GM12878 (cell line): Measurements from ENCODE around the gene MGA. TPM values are rescaled to one million over a fixed set of nuclear protein-coding genes. Genes with fewer than 3 reads are reported as not detected.

Source experiments
- ATAC-seq: fragments of 200-7000 bp; cut with Tn5 transposase; 3 replicates; pipeline ENCODE4 v1.9.1; 2020; ENCODE audit warnings: mild to moderate bottlenecking, moderate library complexity
- BruUV-seq: library from RNA; stranded (reverse); fragments of 400-500 nt; replicated peaks from 2 replicates; lab custom pipeline; 2021; lab: Mats Ljungman, UMichigan
- CTCF ChIA-PET: fragments of 300-600 bp; sonication (Branson Sonifier 250); formaldehyde crosslinking; extraction: SDS; loops from one replicate; lab custom pipeline; 2021; ENCODE audit warnings: inconsistent platforms; lab: Yijun Ruan, JAX
- POLR2A ChIA-PET: fragments of 350-600 bp; formaldehyde crosslinking; extraction: SDS; loops from one replicate; lab custom pipeline; 2021; ENCODE audit warnings: inconsistent platforms; lab: Charles Lee
- RAD21 ChIA-PET: fragments of 300-600 bp; sonication (Branson Sonifier 250); formaldehyde crosslinking; loops from one replicate; lab custom pipeline; 2023; ENCODE audit warnings: antibody characterized with exemption; ENCODE audit not compliant: unreplicated experiment; lab: Charles Lee
- SMC1A ChIA-PET: fragments of 300-600 bp; sonication (Branson Sonifier 250); formaldehyde crosslinking; loops from one replicate; lab custom pipeline; 2023; ENCODE audit not compliant: unreplicated experiment, uncharacterized antibody; lab: Charles Lee
- DNase-seq: peaks from one replicate; pipeline ENCODE4 v3.0.0-alpha.2; 2011; ENCODE audit warnings: low read depth, low spot score
- FAIRE-seq: peaks from 3 replicates; lab custom pipeline; 2011; peaks lifted over from hg19 to GRCh38; lab: Jason Lieb, UNC
- H2AFZ ChIP-seq: 2 replicates; pipeline ENCODE4 v1.6.0; 2011; ENCODE audit warnings: low read depth, low read length, control low read depth; ENCODE audit not compliant: control insufficient read depth
- H3K27ac ChIP-seq: 2 replicates; pipeline ENCODE4 v1.5.1; 2011; ENCODE audit warnings: control low read depth; ENCODE audit not compliant: control insufficient read depth, insufficient read depth
- H3K27me3 ChIP-seq, 2 experiments: replicated peaks in 1 of 2; 2 replicates each; pipeline versions ENCODE4 v1.6.0 to v1.6.1; 2011; ENCODE audit warnings: low read length in 1 of 2; ENCODE audit not compliant: control insufficient read depth in 2 of 2, insufficient read depth in 2 of 2
- H3K36me3 ChIP-seq, 2 experiments: 2 replicates each; pipeline ENCODE4 v1.5.1; 2011; ENCODE audit warnings: low read length in 1 of 2; ENCODE audit not compliant: control insufficient read depth in 2 of 2, insufficient read depth in 2 of 2
- H3K4me1 ChIP-seq: 2 replicates; pipeline ENCODE4 v1.6.1; 2011; ENCODE audit warnings: mild to moderate bottlenecking, low read length, moderate library complexity, mixed read lengths; ENCODE audit not compliant: control insufficient read depth, insufficient read depth
- H3K4me2 ChIP-seq: 2 replicates; pipeline ENCODE4 v1.6.0; 2011; ENCODE audit warnings: control low read depth; ENCODE audit not compliant: control insufficient read depth, insufficient read depth
- H3K4me3 ChIP-seq: fragments of 200-600 bp; sonication (generic); 2 replicates; pipeline ENCODE4 v1.5.1; 2016
- H3K79me2 ChIP-seq: 2 replicates; pipeline ENCODE4 v1.6.0; 2011; ENCODE audit warnings: low read length; ENCODE audit not compliant: control insufficient read depth, insufficient read depth
- H3K9ac ChIP-seq: 2 replicates; pipeline ENCODE4 v1.8.0; 2011; ENCODE audit warnings: low read length, control low read depth, mixed read lengths; ENCODE audit not compliant: control insufficient read depth, insufficient read depth
- H3K9me3 ChIP-seq: replicated peaks from 3 replicates; pipeline ENCODE4 v1.5.1; 2011; ENCODE audit warnings: mild to moderate bottlenecking, low read length; ENCODE audit not compliant: control insufficient read depth, insufficient read depth
- H4K20me1 ChIP-seq: 2 replicates; pipeline ENCODE4 v1.6.0; 2011; ENCODE audit not compliant: control insufficient read depth, insufficient read depth
- ATF3 ChIP-seq: IDR thresholded peaks from 2 replicates; pipeline ENCODE4 v1.6.1; 2011; ENCODE audit warnings: low read depth, mild to moderate bottlenecking, low read length, moderate library complexity, borderline replicate concordance; ENCODE audit errors: extremely low read depth
- CBFB ChIP-seq: IDR thresholded peaks from 2 replicates; pipeline ENCODE4 v1.6.1; 2016; ENCODE audit warnings: antibody characterized with exemption, low read depth
- CBX3 ChIP-seq: fragments of 200-600 bp; sonication (generic); IDR thresholded peaks from 2 replicates; pipeline ENCODE4 v1.6.1; 2016; ENCODE audit warnings: low read depth, borderline replicate concordance
- CREM ChIP-seq: IDR thresholded peaks from 2 replicates; pipeline ENCODE4 v1.6.1; 2014; ENCODE audit warnings: antibody characterized with exemption, low read depth
- E4F1 ChIP-seq: fragments of 450-650 bp; IDR thresholded peaks from 2 replicates; pipeline ENCODE4 v1.6.1; 2018; ENCODE audit warnings: borderline replicate concordance, mild to moderate bottlenecking; ENCODE audit not compliant: partially characterized antibody
- EED ChIP-seq: sonication (generic); IDR thresholded peaks from 2 replicates; pipeline ENCODE4 v1.6.1; 2016; ENCODE audit warnings: antibody characterized with exemption, low read depth
- FOXK2 ChIP-seq: fragments of 450-650 bp; IDR thresholded peaks from 2 replicates; pipeline ENCODE4 v1.6.1; 2017; ENCODE audit warnings: mild to moderate bottlenecking, moderate library complexity
- IKZF2 ChIP-seq, 2 experiments: fragments of 450-650 bp; IDR thresholded peaks; 2 replicates each; pipeline ENCODE4 v1.6.1; 2017; ENCODE audit warnings: mild to moderate bottlenecking in 2 of 2, moderate library complexity in 2 of 2
- JUND ChIP-seq: IDR thresholded peaks from 2 replicates; pipeline ENCODE4 v1.6.1; 2012; ENCODE audit warnings: low read depth, mild to moderate bottlenecking, low read length, improper control_type of control experiment, moderate library complexity
- MEF2A ChIP-seq: IDR thresholded peaks from 2 replicates; pipeline ENCODE4 v1.6.1; 2011; ENCODE audit warnings: low read depth, mild to moderate bottlenecking, low read length, moderate library complexity; ENCODE audit not compliant: insufficient read depth
- MYB ChIP-seq: fragments of 150-350 bp; IDR thresholded peaks from 2 replicates; pipeline ENCODE4 v1.6.1; 2014; ENCODE audit warnings: mild to moderate bottlenecking, low read depth, low read length, borderline replicate concordance
- MYC ChIP-seq: IDR thresholded peaks from 2 replicates; pipeline ENCODE4 v1.6.1; 2011; ENCODE audit warnings: mild to moderate bottlenecking, low read length, moderate library complexity, inconsistent platforms; ENCODE audit not compliant: insufficient read depth, insufficient replicate concordance, insufficient read length, severe bottlenecking
- NR2C2 ChIP-seq: IDR thresholded peaks from 2 replicates; pipeline ENCODE4 v1.6.1; 2011; ENCODE audit warnings: borderline replicate concordance, low read depth; ENCODE audit not compliant: control insufficient read depth, insufficient read length
- PAX5 ChIP-seq: IDR thresholded peaks from 2 replicates; pipeline ENCODE4 v1.6.1; 2011; ENCODE audit warnings: low read depth, low read length, borderline replicate concordance
- PRDM15 ChIP-seq: fragments of 450-650 bp; formaldehyde crosslinking; IDR thresholded peaks from 2 replicates; pipeline ENCODE4 v1.4.0; 2020; ENCODE audit warnings: mild to moderate bottlenecking, moderate library complexity
- SUPT20H ChIP-seq: IDR thresholded peaks from 2 replicates; pipeline ENCODE4 v1.6.1; 2011; ENCODE audit warnings: low read depth, mild to moderate bottlenecking, low read length, moderate library complexity, borderline replicate concordance; ENCODE audit not compliant: control insufficient read depth
- ZNF274 ChIP-seq: IDR thresholded peaks from one replicate; pipeline ENCODE4 v1.8.0; 2011; ENCODE audit not compliant: insufficient read length, insufficient read depth
- WGBS: methylation state at CpG from one replicate; pipeline ENCODE4 v1.1.6; 2016; ENCODE audit warnings: low lambda C conversion rate; ENCODE audit not compliant: insufficient replicate concordance, insufficient coverage; ENCODE audit errors: missing lambda C conversion rate; 5-methylcytosine and 5-hydroxymethylcytosine counted together
- in situ Hi-C: fragments of 300-500 bp; cut with MboI; formaldehyde crosslinking; loops from 9 replicates; pipeline ENCODE4 v1.14.3; 2018; ENCODE audit warnings: mixed read lengths
- intact Hi-C: fragments of 100-400 bp; cut with micrococcal nuclease; formaldehyde crosslinking; loops from one replicate; pipeline ENCODE4 v1.14.2; 2022; ENCODE audit not compliant: unreplicated experiment
- polyA plus RNA-seq, 11 experiments: library from polyadenylated mRNA; depleted of rRNA in 4 of 11; unstranded in 6 of 11; stranded (reverse) in 5 of 11; fragments of >200 nt; fragmentation: Nextera tagmentation in 4 of 11; fragmentation: Illumina TruSeq in 1 of 11; extraction: Ambion mirVana in 4 of 11; extraction: Trizol in 1 of 11; gene quantifications; 1 replicate in 1 of 11; 2 replicates in 10 of 11; pipeline versions ENCODE4 v1.2.1 to v1.2.3, GENCODE V29; 2011 to 2016; ENCODE audit warnings: inconsistent platforms in 2 of 11, missing spikeins in 2 of 11, low read depth in 1 of 11
- total RNA-seq, 4 experiments: library from RNA; depleted of rRNA in 3 of 4; stranded (reverse); fragments of >200 nt in 3 of 4; fragmentation: Illumina TruSeq in 1 of 4; extraction: Trizol in 1 of 4; gene quantifications; 2 replicates each; pipeline versions ENCODE4 v1.2.1 to v1.2.3, GENCODE V29; 2013 to 2021

MGA gene
- total and polyA plus RNA-seq, 10 of the 15 experiments (the other 5 are each of a cell fraction or from before 2014, with no cell fraction given), result 2.6 to 29.6 (median 17.0) TPM

GRCh38 chr15:41756198-41756597 lies 96.0 kb downstream of the MGA start:
- TF ChIP-seq ATF3, result no peak
- TF ChIP-seq MEF2A, result no peak
- TF ChIP-seq EED, result no peak
- TF ChIP-seq MYC, result no peak
- TF ChIP-seq E4F1, result no peak
- TF ChIP-seq CREM, result no peak
- TF ChIP-seq CBFB, result no peak
- no peak for TF ChIP-seq IKZF2 (IDR thresholded peaks at IDR 0.05)
- TF ChIP-seq FOXK2, result no peak
- TF ChIP-seq NR2C2, result no peak
- no peak for TF ChIP-seq PRDM15
- no peak for TF ChIP-seq CBX3
- TF ChIP-seq ZNF274, result no peak
- TF ChIP-seq JUND, result no peak
- TF ChIP-seq SUPT20H, result no peak
- TF ChIP-seq MYB, result no peak
- TF ChIP-seq PAX5, result no peak
- BruUV-seq, result no TSS peak
- Histone ChIP-seq H3K4me2 (no peak overlapping the region), H3K4me3 (no peak overlapping the region), H3K27me3 (no peaks in the 10 kb centered on the region), H3K79me2 (no peaks in the 10 kb centered on the region), H3K9me3 (no peaks in the 10 kb centered on the region), H3K9ac (no peak overlapping the region), H3K27ac (no peak overlapping the region), H2AFZ (no peak overlapping the region), H3K36me3 (peaks cover 0 to 9% of the 10 kb centered on the region in 2 experiments; a peak in 1 of 4 replicates), H3K4me1 (no peaks in the 10 kb centered on the region), H4K20me1 (no peaks in the 10 kb centered on the region)
- RAD21 ChIA-PET, result no interaction called here
- WGBS, result 64% methylated on average over 2 of the region's 2 CpGs
- in situ Hi-C loops, result no loop called here
- SMC1A ChIA-PET, result no interaction called here
- DNase-seq, result no peak
- intact Hi-C loops, result no loop called here
- POLR2A ChIA-PET, result no interaction called here
- ATAC-seq, result no peak
- CTCF ChIA-PET, result no interaction called here
- FAIRE-seq, result no peak
